HepG2 (cell line): ENCODE data around the gene MCU. TPM values are rescaled to one million over a fixed set of nuclear protein-coding genes. Genes with fewer than 3 reads are reported as not detected.

Experiments
- ATAC-seq: fragments of 200-7000 bp; cut with Tn5 transposase; 3 replicates; pipeline ENCODE4 v1.9.1; 2020; ENCODE audit warnings: mild to moderate bottlenecking, moderate library complexity
- BruUV-seq: library from RNA; stranded (reverse); fragments of 400-500 nt; replicated peaks from 2 replicates; lab custom pipeline; 2021; lab: Mats Ljungman, UMichigan
- CTCF ChIA-PET: fragments of 300-600 bp; formaldehyde crosslinking; extraction: SDS; loops from one replicate; lab custom pipeline; 2021; ENCODE audit warnings: low total read pairs, inconsistent platforms, low intra/inter-chr PET ratio; lab: Yijun Ruan, JAX
- POLR2A ChIA-PET: fragments of 350-600 bp; sonication (Branson Sonifier 250); formaldehyde crosslinking; loops from one replicate; lab custom pipeline; 2020; ENCODE audit warnings: antibody characterized with exemption, inconsistent platforms; lab: Yijun Ruan, JAX
- DNase-seq: peaks from one replicate; pipeline ENCODE4 v3.0.0-alpha.2; 2015; ENCODE audit warnings: low spot score
- FAIRE-seq: peaks from 3 replicates; lab custom pipeline; 2011; peaks lifted over from hg19 to GRCh38; lab: Jason Lieb, UNC
- H2AFZ ChIP-seq: one replicate; pipeline ENCODE4 v1.6.1; 2011; ENCODE audit warnings: low read length, inconsistent platforms
- H3K27ac ChIP-seq: fragments of 300-600 bp; 3 replicates; pipeline ENCODE4 v1.8.0; 2011; ENCODE audit warnings: mixed run types, mild to moderate bottlenecking, mixed read lengths, low read length, inconsistent platforms; ENCODE audit not compliant: insufficient read depth; ENCODE audit errors: extremely low read length
- H3K27me3 ChIP-seq, 2 experiments: fragments of 200-600 bp in 1 of 2; 2 replicates in 1 of 2; 3 replicates in 1 of 2; pipeline versions ENCODE4 v1.6.0 to v1.8.0; 2011; ENCODE audit warnings: low read length in 2 of 2, mild to moderate bottlenecking in 2 of 2, moderate library complexity in 2 of 2, inconsistent platforms in 1 of 2; ENCODE audit not compliant: insufficient read depth in 2 of 2, control insufficient read depth in 1 of 2
- H3K36me3 ChIP-seq, 2 experiments: fragments of 200-600 bp in 1 of 2; replicated peaks in 1 of 2; 2 replicates in 1 of 2; 3 replicates in 1 of 2; pipeline versions ENCODE4 v1.5.1 to v1.8.0; 2011; ENCODE audit warnings: low read length in 2 of 2, inconsistent platforms in 1 of 2; ENCODE audit not compliant: insufficient read depth in 2 of 2, control insufficient read depth in 1 of 2
- H3K4me1 ChIP-seq: 2 replicates; pipeline ENCODE4 v1.5.1; 2012; ENCODE audit warnings: low read length, inconsistent platforms; ENCODE audit not compliant: insufficient read depth
- H3K4me2 ChIP-seq: 2 replicates; pipeline ENCODE4 v1.6.0; 2011; ENCODE audit warnings: low read depth, low read length, inconsistent platforms
- H3K4me3 ChIP-seq, 3 experiments: fragments of 200-600 bp in 1 of 3; sonication (generic), shearing (Covaris generic) in 1 of 3; replicated peaks in 1 of 3; 2 replicates each; pipeline ENCODE4 v1.5.1; 2011 to 2016; ENCODE audit warnings: low read length in 3 of 3, inconsistent platforms in 2 of 3, low read depth in 2 of 3, mild to moderate bottlenecking in 2 of 3, control low read depth in 1 of 3, mixed read lengths in 1 of 3; ENCODE audit not compliant: insufficient read depth in 1 of 3
- H3K79me2 ChIP-seq: one replicate; pipeline ENCODE4 v1.6.1; 2011; ENCODE audit warnings: low read length, inconsistent platforms; ENCODE audit not compliant: insufficient read depth
- H3K9ac ChIP-seq: 2 replicates; pipeline ENCODE4 v1.6.0; 2011; ENCODE audit warnings: mild to moderate bottlenecking, low read depth, low read length, inconsistent platforms; ENCODE audit not compliant: insufficient read depth
- H3K9me3 ChIP-seq: 2 replicates; pipeline ENCODE4 v1.5.1; 2012; ENCODE audit warnings: mild to moderate bottlenecking, low read length
- H4K20me1 ChIP-seq: 2 replicates; pipeline ENCODE4 v1.6.0; 2011; ENCODE audit warnings: inconsistent platforms, mild to moderate bottlenecking, low read length, moderate library complexity; ENCODE audit not compliant: insufficient read depth
- BRD4 ChIP-seq: sonication (generic); formaldehyde crosslinking; IDR thresholded peaks from 2 replicates; pipeline ENCODE4 v1.4.0; 2020; ENCODE audit warnings: missing genetic modification reagents
- CEBPB ChIP-seq: IDR thresholded peaks from 2 replicates; pipeline ENCODE4 v1.6.1; 2011; ENCODE audit warnings: low read depth, low read length, improper control_type of control experiment, borderline replicate concordance
- CEBPZ ChIP-seq: IDR thresholded peaks from 2 replicates; pipeline ENCODE4 v1.6.1; 2012; ENCODE audit warnings: low read length, improper control_type of control experiment
- GPBP1L1 ChIP-seq: sonication (generic); formaldehyde crosslinking; IDR thresholded peaks from 2 replicates; pipeline ENCODE4 v1.5.0; 2020; ENCODE audit warnings: mild to moderate bottlenecking, missing genetic modification reagents
- KDM1A ChIP-seq: IDR thresholded peaks from 2 replicates; pipeline ENCODE4 v1.6.1; 2016; ENCODE audit warnings: missing compliant biosample characterization
- POLR2A ChIP-seq, 2 experiments: IDR thresholded peaks; 2 replicates each; pipeline ENCODE4 v1.6.1; 2011; ENCODE audit warnings: low read depth in 2 of 2, low read length in 2 of 2, mild to moderate bottlenecking in 1 of 2, moderate library complexity in 1 of 2; ENCODE audit not compliant: insufficient read depth in 1 of 2
- SNAPC4 ChIP-seq: sonication (generic); formaldehyde crosslinking; IDR thresholded peaks from 2 replicates; pipeline ENCODE4 v1.4.0; 2020; ENCODE audit warnings: mild to moderate bottlenecking, missing genetic modification reagents
- TFE3 ChIP-seq: IDR thresholded peaks from 2 replicates; pipeline ENCODE4 v1.6.1; 2016
- ZNF253 ChIP-seq: sonication (generic); formaldehyde crosslinking; IDR thresholded peaks from 2 replicates; pipeline ENCODE4 v1.8.0; 2022; ENCODE audit warnings: mild to moderate bottlenecking, missing genetic modification reagents, borderline replicate concordance
- ZNF557 ChIP-seq: sonication (generic); formaldehyde crosslinking; IDR thresholded peaks from 2 replicates; pipeline ENCODE4 v1.4.0; 2020; ENCODE audit warnings: missing genetic modification reagents
- ZNF713 ChIP-seq: sonication (generic); formaldehyde crosslinking; IDR thresholded peaks from 2 replicates; pipeline ENCODE4 v1.4.0; 2020; ENCODE audit warnings: mild to moderate bottlenecking, missing genetic modification reagents
- ZNF724P ChIP-seq: sonication (generic); formaldehyde crosslinking; IDR thresholded peaks from 2 replicates; pipeline ENCODE4 v1.8.0; 2022; ENCODE audit warnings: missing genetic modification reagents, borderline replicate concordance
- ZNF749 ChIP-seq: sonication (generic); formaldehyde crosslinking; IDR thresholded peaks from 2 replicates; pipeline ENCODE4 v1.8.0; 2022; ENCODE audit warnings: mild to moderate bottlenecking, missing genetic modification reagents, moderate library complexity, borderline replicate concordance
- WGBS: methylation state at CpG from one replicate; pipeline ENCODE4 v1.1.6; 2017; ENCODE audit warnings: low lambda C conversion rate; 5-methylcytosine and 5-hydroxymethylcytosine counted together
- in situ Hi-C: cut with HindIII; loops from 2 replicates; pipeline ENCODE4 v1.10.0; 2017; ENCODE audit warnings: low pct_unique_long_range_greater_than_20kb; ENCODE audit not compliant: extremely low pct_ligation_motif_present
- intact Hi-C: fragments of 100-400 bp; cut with micrococcal nuclease; formaldehyde crosslinking; loops from one replicate; pipeline ENCODE4 v1.10.0; 2022; ENCODE audit not compliant: unreplicated experiment
- polyA plus RNA-seq, 8 experiments: library from polyadenylated mRNA; depleted of rRNA in 3 of 8; stranded (reverse) in 7 of 8; unstranded in 1 of 8; fragments of >200 nt; fragmentation: Illumina TruSeq in 4 of 8; extraction: Trizol in 4 of 8; gene quantifications; 2 replicates each; pipeline versions ENCODE4 v1.2.1 to v1.2.3, GENCODE V29; 2011 to 2016; ENCODE audit warnings: low read depth in 4 of 8, missing spikeins in 1 of 8, mixed read lengths in 1 of 8; ENCODE audit not compliant: insufficient read depth in 1 of 8
- total RNA-seq, 5 experiments: library from RNA; depleted of rRNA; stranded (reverse); fragments of >200 nt; fragmentation: Illumina TruSeq; extraction: Trizol; gene quantifications; 2 replicates each; pipeline ENCODE4 v1.2.3, GENCODE V29; 2016; ENCODE audit warnings: low read depth in 1 of 5

Gene MCU
- total and polyA plus RNA-seq, 2 of the 13 experiments (the other 11 are each of a cell fraction or from before 2014, with no cell fraction given) = 25.9 to 64.5 TPM

GRCh38 chr10:72847681-72848080 is 155.7 kb downstream of the MCU start (continued):
- TF ChIP-seq KDM1A (CRISPR knock-in tag) = no peak
- TF ChIP-seq CEBPB = no peak
- no peak for TF ChIP-seq TFE3 (CRISPR knock-in tag)
- TF ChIP-seq SNAPC4 (CRISPR knock-in tag) = no peak
- TF ChIP-seq ZNF557 = no peak

- ATAC-seq (no peak), DNase-seq (no peak), FAIRE-seq (no peak)
- Histone ChIP-seq H3K36me3 (no peaks in the 10 kb centered on the region), H2AFZ (no peak overlapping the region), H3K4me2 (no peak overlapping the region), H3K79me2 (no peaks in the 10 kb centered on the region), H3K4me3 (no peak overlapping the region), H3K27ac (no peak overlapping the region), H3K9ac (no peak overlapping the region), H3K9me3 (peaks cover 5% of the 10 kb centered on the region; the same call in 1 of the 2 replicates), H3K4me1 (no peaks in the 10 kb centered on the region), H4K20me1 (no peaks in the 10 kb centered on the region), H3K27me3 (no peaks in the 10 kb centered on the region)
- in situ Hi-C loops = no loop called here
- ChIA-PET POLR2A (no interaction called here), CTCF (no interaction called here)
- intact Hi-C loops = no loop called here
- WGBS = 87% methylated on average over 2 of the region's 2 CpGs
- BruUV-seq = no TSS peak
- TF ChIP-seq POLR2A (IDR thresholded peaks at IDR 0.05; ENCODE audit: insufficient read depth in 1 of 2, low read depth in 2 of 2, low read length in 2 of 2) (no peak), ZNF253 (no peak), GPBP1L1 (no peak), ZNF749 (no peak), ZNF724P (CRISPR knock-in tag) (no peak), ZNF713 (CRISPR knock-in tag) (no peak), BRD4 (no peak), CEBPZ (no peak)
These were observed 158.9 kb downstream of the MCU start for GRCh38 chr10:72850861-72851260.
